H7 (cell line): ENCODE measurements around the gene THTPA. TPM values are rescaled to one million over a fixed set of nuclear protein-coding genes. Genes with fewer than 3 reads are reported as not detected.

ENCODE experiments used
- DNase-seq: peaks from one replicate; pipeline ENCODE4 v3.0.0; 2012
- H3K27me3 ChIP-seq: 2 replicates; pipeline ENCODE4 v1.6.0; 2011; ENCODE audit warnings: mild to moderate bottlenecking, low read length; ENCODE audit not compliant: control insufficient read depth, insufficient read depth
- H3K36me3 ChIP-seq: replicated peaks from 2 replicates; pipeline ENCODE4 v1.5.1; 2011; ENCODE audit warnings: low read length; ENCODE audit not compliant: control insufficient read depth, insufficient read depth
- H3K4me3 ChIP-seq: 2 replicates; pipeline ENCODE4 v1.5.1; 2011; ENCODE audit warnings: low read depth, mild to moderate bottlenecking, control low read depth, low read length, moderate library complexity; ENCODE audit not compliant: insufficient read depth
- total RNA-seq: library from RNA; depleted of rRNA; stranded (reverse); fragments of >200 nt; shearing (Covaris generic); gene quantifications from 2 replicates; pipeline ENCODE4 v1.2.3, GENCODE V29; 2014

Gene THTPA
- total RNA-seq, 1 experiment from 2014 or later, result 12.1 TPM

DNA sequence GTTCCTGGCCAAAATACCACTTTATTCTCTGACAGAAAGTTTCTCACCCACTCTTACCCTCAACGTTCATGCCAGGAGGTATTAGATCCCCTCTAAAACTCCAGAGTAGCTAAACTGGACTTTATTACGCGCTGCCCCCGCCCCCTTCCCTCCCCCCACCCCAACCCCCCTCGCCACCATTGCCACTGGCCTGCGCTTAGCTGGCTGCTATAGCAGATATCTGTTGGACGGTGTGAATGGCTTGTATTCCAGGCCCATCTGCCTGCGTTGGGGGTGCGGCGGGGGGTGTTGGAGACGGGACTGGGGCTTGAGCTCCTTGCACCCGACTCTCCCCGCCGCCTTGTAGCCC lies 564 bp upstream of the THTPA start:
- DNase-seq, result no peak
- Histone ChIP-seq H3K36me3 (peaks cover 13% of the 10 kb centered on the region), H3K4me3 (peak overlapping the region; percentile 77), H3K27me3 (no peaks in the 10 kb centered on the region)

- peaks cover 22% of the 10 kb centered on the region for H3K36me3 ChIP-seq
- H3K4me3 ChIP-seq, result peak overlapping the region; percentile 77
- DNase-seq, result no peak
- no peaks in the 10 kb centered on the region for H3K27me3 ChIP-seq
Observed at GRCh38 chr14:23556700-23557440, 799 bp downstream of the THTPA start.

- H3K4me3 ChIP-seq, result no peak overlapping the region
- no peaks in the 10 kb centered on the region for H3K27me3 ChIP-seq
- peaks cover 27% of the 10 kb centered on the region for H3K36me3 ChIP-seq
- DNase-seq, result no peak
Observed at GRCh38 chr14:23557521-23557920, 1.4 kb downstream of the THTPA start.

GRCh38 chr14:23557946-23558345 lies 1.9 kb downstream of the THTPA start:
- Histone ChIP-seq H3K4me3 (no peak overlapping the region), H3K36me3 (peaks cover 27% of the 10 kb centered on the region), H3K27me3 (no peaks in the 10 kb centered on the region)
- DNase-seq, result no peak

DNA sequence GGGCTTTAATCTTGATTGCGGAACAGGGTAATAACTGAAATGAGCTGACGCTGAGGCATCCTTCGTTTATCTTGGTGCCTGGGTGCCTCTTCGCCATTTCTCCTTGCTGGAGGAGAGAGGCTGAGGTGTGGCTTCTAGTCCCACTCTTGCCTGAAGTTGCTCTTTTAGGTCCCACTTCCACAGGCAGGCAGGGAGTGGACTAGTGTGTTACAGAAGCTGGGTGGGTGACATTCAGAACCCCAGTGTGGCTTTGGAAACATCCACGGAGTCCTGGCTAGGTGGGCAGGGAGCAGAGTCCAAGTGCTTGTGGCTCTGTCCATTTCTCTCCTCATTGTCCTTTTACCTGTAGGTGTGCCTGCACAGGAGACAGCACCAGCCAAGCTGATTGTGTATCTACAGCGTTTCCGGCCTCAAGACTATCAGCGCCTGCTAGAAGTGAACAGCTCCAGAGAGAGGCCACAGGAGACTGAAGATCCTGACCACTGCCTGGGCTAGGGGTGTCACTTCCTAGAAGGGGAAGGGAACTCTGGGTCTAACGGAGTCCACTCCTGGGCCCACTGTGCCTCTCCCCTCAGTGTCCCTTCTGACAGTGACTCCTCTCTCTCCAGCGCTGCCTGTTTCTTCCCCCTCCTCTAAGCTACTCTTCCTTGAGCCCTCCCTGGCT lies 2.4 kb downstream of the THTPA start:
- H3K4me3 ChIP-seq, result no peak overlapping the region
- DNase-seq, result no peak
- H3K36me3 ChIP-seq, result peaks cover 28% of the 10 kb centered on the region
- H3K27me3 ChIP-seq, result no peaks in the 10 kb centered on the region

DNA sequence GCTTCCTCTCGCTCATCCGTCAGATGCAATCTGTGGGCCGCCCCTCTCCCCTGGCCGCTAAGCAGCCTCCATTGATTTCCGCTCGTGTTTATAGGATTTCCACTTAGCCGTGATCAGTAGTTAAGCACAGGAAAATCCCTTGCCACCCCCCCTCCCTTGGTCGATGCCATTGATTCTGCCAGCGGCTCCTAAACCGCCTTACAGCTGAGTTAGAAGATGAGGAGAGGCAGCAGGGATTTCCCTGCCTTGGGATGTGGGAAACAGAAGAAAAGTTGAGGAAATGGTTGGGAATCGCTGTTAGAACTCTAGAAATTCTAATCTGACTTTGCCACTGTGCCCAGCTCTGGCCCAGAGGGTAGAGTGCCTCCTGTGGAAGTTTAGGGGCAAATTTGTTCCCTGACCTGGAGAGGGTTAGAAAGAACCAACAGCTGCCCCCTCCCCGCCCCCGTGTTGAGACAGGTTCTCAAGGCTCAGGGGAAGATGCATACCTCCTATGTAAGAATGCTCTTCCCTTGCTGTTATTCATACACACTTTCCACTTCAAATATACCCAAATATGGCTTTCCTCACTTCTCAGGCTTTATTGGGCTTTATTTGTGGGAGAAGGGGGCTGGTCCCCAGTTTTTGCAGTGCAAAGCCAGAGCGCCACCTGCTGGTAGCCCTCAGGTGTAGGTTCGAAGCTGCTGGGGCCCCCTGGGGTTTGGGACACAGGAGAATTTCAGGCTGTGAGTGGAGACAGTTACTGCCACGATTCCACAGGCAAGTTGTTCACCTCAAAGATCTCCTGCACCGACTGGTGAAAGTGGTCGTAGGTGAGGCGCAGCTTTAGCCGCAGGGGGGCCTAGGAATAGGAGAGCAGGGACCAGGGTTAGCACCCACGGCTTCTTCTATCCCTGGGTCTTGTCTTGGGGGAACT lies 3.2 kb downstream of the THTPA start:
- no peak overlapping the region for H3K4me3 ChIP-seq
- peaks cover 35% of the 10 kb centered on the region for H3K36me3 ChIP-seq
- H3K27me3 ChIP-seq, result no peaks in the 10 kb centered on the region
- peak; percentile 87 for DNase-seq

DNA sequence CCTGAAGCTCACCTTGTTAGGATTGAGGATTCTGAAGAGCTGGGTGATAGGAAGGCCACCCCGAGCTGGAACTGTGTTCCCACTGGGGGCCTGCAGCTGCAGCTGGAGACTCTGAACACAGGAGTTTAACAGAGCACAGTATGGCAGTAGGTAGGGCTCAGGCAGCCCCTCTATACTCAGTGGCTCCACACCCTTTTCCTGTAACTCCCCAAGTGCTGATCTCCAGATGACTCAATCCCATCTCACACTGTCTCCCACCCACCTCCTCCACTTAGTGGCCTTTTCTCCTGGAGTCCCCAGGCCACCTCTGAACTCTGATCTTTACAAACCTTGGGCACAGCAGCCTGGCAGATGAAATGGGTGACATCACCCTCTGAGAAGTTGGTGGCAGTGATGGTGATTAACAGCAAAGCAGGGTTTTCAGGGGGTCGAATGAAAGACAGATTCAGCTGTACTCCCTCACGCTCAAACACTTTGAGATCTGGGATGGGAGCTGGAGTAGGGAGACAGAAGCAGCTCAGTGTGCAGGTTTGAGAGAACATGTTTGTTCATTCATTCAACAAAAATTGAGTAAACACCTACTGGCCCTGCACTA lies 4.0 kb downstream of the THTPA start:
- Histone ChIP-seq H3K27me3 (no peaks in the 10 kb centered on the region), H3K4me3 (no peak overlapping the region), H3K36me3 (peaks cover 42% of the 10 kb centered on the region)
- no peak for DNase-seq

DNA sequence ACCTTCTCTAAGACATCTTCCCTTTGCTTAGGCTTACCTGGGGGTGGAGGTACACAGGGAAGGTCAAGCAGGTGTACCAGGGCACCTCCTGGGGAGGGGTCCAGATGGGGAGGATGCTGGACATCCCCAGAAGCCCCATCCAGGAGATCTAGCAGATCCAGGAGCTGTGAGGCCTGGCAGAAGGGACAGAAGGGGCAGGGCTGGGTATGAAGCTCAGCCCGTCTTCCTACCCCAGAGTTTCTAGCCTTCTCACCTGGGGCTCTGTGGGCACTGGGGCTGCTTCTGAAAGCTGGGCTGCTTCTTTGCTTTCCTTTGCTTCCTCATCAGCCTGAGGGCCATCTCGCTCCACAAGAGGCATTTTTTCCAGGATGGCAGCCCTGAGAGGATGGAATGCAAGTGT lies 5.2 kb downstream of the THTPA start:
- DNase-seq, result no peak
- H3K36me3 ChIP-seq, result peaks cover 51% of the 10 kb centered on the region
- H3K4me3 ChIP-seq, result no peak overlapping the region
- no peaks in the 10 kb centered on the region for H3K27me3 ChIP-seq

DNA sequence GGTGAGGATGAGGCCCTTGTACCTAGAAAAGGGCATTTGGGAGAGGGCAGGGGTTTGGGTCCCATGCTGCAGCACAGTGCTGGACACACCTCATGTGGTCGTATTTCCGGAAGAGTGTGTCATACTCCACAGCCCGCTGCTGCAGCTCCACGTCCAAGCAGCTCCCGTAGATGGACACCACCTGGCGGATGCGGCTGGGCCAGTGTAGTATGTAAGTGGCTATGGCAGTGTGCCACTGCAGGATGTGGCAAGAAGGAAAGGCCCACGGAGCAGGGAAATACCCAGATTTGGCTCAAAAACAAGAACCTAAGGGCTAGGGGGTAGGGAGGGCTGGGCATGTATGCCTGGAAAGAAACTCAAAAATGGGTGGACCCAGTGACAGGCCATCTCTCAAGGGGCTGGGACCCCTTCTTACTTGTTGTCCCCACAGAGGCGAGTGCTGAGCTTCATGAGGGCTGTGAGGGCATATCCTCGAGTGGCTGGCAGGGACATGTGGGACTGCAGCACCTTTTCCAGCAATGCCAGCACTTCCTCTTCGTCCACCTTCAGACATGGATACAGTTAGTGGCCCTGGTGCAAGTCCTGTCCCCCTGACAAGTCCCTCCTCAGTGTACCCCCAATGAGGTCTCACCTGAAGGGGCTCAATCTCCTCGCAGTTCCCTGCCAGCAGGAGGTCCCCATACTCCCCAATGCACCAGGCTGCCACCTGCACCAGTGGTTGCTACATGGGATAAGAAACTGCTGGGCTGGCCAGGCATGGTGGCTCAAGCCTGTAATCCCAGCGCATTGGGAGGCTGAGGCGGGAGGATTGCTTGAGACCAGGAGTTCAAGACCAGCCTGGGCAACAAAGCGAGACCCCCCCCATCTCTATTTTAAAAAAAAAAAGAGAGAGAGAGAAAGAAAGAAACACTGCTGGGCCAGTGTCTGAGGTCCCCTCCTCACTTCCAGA lies 6.1 kb downstream of the THTPA start:
- no peak overlapping the region for H3K4me3 ChIP-seq
- H3K27me3 ChIP-seq, result no peaks in the 10 kb centered on the region
- DNase-seq, result no peak
- peaks cover 51% of the 10 kb centered on the region for H3K36me3 ChIP-seq

GRCh38 chr14:23562822-23563472 lies 6.9 kb downstream of the THTPA start:
- Histone ChIP-seq H3K27me3 (no peaks in the 10 kb centered on the region), H3K4me3 (no peak overlapping the region), H3K36me3 (peaks cover 51% of the 10 kb centered on the region)
- DNase-seq, result peak; percentile 89

GRCh38 chr14:23563473-23564180 lies 7.6 kb downstream of the THTPA start:
- peaks cover 46% of the 10 kb centered on the region for H3K36me3 ChIP-seq
- DNase-seq, result no peak
- H3K4me3 ChIP-seq, result no peak overlapping the region
- H3K27me3 ChIP-seq, result no peaks in the 10 kb centered on the region

DNA sequence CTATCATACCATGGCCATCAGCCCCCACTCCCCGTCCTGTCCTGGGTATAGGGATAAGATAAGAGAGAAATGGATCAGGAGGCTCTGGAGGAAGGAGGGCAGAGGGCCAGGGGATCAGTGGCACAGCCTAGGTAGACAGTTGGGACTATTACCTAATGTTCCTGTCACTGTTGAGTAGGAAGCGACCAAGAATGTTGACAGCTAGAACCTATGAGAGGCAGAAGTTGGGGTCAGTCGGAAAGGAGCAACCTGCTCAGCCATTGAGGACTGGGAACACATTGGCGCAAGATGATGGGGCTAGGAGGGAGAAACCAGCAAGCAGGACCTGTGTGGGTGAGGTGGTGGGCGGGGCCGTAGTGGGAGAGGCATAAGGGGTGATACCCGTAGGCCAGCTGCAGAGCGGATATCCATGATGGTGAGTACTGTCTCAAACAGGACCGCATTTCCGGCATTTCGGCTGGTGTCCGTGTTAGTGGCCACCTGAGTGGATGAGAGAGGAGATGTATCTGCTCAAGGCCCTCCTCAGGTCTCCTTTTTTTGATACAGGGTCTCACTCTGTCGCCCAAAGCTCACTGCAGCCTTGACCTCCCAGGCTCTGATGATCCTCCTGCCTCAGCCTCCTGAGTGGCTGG lies 8.2 kb downstream of the THTPA start:
- no peak overlapping the region for H3K4me3 ChIP-seq
- H3K27me3 ChIP-seq, result no peaks in the 10 kb centered on the region
- DNase-seq, result no peak
- peaks cover 45% of the 10 kb centered on the region for H3K36me3 ChIP-seq
